ENCODE measurements around the gene LRRK1. TPM values are rescaled to one million over a fixed set of nuclear protein-coding genes. Genes with fewer than 3 reads are reported as not detected.

Gene LRRK1
- total and polyA plus RNA-seq, 2 experiments from 2014 or later: 2.6 to 4.5 TPM

GRCh38 chr15:101114610-101115009 lies 195.5 kb downstream of the LRRK1 start (continued):
- TF ChIP-seq STAT1 (IDR thresholded peaks at IDR 0.05; ENCODE audit: unreplicated experiment) (no peak), REST (IDR thresholded peaks at IDR 0.05; ENCODE audit: unreplicated experiment) (no peak)

DNA sequence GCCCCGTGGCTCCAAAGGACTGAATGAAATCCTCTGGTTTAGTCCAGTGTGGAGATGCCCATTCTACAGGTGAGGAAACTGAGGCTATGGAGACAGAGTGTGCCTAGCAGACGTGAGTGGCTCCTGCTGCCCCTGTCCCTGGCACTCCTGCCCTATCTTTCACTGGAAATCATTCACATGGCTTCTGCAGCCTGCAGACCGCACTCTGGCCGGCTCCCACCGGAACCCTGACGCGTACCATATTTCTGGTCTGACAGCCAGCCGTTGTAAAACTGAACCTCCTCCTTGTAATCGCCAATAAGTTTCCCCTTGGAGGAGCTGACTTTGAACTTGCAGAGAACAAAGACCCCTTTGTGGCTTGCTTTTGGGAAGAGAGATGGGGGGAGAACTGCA lies 196.2 kb downstream of the LRRK1 start:
- H3K4me2 ChIP-seq: no peak overlapping the region
- H3K36me3 ChIP-seq (ENCODE audit: insufficient read depth): no peaks in the 10 kb centered on the region
- no peaks in the 10 kb centered on the region for H3K27me3 ChIP-seq (ENCODE audit: insufficient read depth)
- H3K4me1 ChIP-seq (ENCODE audit: insufficient read depth): no peaks in the 10 kb centered on the region; the same call in 1 of the 2 replicates
- no peaks in the 10 kb centered on the region for H3K79me2 ChIP-seq (replicated peaks; ENCODE audit: insufficient read depth)
- Mint-ChIP-seq H3K4me3 (no peak overlapping the region), H3K4me1 (peaks cover 18% of the 10 kb centered on the region), H3K9me3 (no peaks in the 10 kb centered on the region; the same call in 2 of the 3 replicates), H3K36me3 (ENCODE audit: low read depth) (no peaks in the 10 kb centered on the region), H3K27ac (no peak overlapping the region), H3K27me3 (ENCODE audit: insufficient read depth, low read depth, poor library complexity) (peaks cover 13% of the 10 kb centered on the region)
- H2AFZ ChIP-seq: no peak overlapping the region
- ATAC-seq (no peak), DNase-seq (ENCODE audit: low spot score) (no peak)
- H3K27ac ChIP-seq (ENCODE audit: low read depth): no peak overlapping the region
- H3F3A ChIP-seq (replicated peaks; ENCODE audit: low read depth): no peaks in the 10 kb centered on the region
- H3K9me2 ChIP-seq (ENCODE audit: insufficient read depth): no peaks in the 10 kb centered on the region
- H4K20me1 ChIP-seq (replicated peaks; ENCODE audit: insufficient read depth): no peaks in the 10 kb centered on the region
- H3K4me3 ChIP-seq: no peak overlapping the region
- TF ChIP-seq ETS1 (IDR thresholded peaks at IDR 0.05): no peak
- TF ChIP-seq CREB1 (CRISPR knock-in tag; IDR thresholded peaks at IDR 0.05; ENCODE audit: low read depth): no peak
- TF ChIP-seq JUNB (IDR thresholded peaks at IDR 0.05; ENCODE audit: unreplicated experiment): no peak
- no peak for TF ChIP-seq STAT1 (IDR thresholded peaks at IDR 0.05; ENCODE audit: unreplicated experiment)
- no peak for TF ChIP-seq NANOG (IDR thresholded peaks at IDR 0.05; ENCODE audit: borderline replicate concordance)
- no peak for TF ChIP-seq EZH2phosphoT487 (IDR thresholded peaks at IDR 0.05; ENCODE audit: unreplicated experiment)
- no peak for TF ChIP-seq POLR2AphosphoS5 (IDR thresholded peaks at IDR 0.05; ENCODE audit: low read depth)
- TF ChIP-seq, protein P1, sequence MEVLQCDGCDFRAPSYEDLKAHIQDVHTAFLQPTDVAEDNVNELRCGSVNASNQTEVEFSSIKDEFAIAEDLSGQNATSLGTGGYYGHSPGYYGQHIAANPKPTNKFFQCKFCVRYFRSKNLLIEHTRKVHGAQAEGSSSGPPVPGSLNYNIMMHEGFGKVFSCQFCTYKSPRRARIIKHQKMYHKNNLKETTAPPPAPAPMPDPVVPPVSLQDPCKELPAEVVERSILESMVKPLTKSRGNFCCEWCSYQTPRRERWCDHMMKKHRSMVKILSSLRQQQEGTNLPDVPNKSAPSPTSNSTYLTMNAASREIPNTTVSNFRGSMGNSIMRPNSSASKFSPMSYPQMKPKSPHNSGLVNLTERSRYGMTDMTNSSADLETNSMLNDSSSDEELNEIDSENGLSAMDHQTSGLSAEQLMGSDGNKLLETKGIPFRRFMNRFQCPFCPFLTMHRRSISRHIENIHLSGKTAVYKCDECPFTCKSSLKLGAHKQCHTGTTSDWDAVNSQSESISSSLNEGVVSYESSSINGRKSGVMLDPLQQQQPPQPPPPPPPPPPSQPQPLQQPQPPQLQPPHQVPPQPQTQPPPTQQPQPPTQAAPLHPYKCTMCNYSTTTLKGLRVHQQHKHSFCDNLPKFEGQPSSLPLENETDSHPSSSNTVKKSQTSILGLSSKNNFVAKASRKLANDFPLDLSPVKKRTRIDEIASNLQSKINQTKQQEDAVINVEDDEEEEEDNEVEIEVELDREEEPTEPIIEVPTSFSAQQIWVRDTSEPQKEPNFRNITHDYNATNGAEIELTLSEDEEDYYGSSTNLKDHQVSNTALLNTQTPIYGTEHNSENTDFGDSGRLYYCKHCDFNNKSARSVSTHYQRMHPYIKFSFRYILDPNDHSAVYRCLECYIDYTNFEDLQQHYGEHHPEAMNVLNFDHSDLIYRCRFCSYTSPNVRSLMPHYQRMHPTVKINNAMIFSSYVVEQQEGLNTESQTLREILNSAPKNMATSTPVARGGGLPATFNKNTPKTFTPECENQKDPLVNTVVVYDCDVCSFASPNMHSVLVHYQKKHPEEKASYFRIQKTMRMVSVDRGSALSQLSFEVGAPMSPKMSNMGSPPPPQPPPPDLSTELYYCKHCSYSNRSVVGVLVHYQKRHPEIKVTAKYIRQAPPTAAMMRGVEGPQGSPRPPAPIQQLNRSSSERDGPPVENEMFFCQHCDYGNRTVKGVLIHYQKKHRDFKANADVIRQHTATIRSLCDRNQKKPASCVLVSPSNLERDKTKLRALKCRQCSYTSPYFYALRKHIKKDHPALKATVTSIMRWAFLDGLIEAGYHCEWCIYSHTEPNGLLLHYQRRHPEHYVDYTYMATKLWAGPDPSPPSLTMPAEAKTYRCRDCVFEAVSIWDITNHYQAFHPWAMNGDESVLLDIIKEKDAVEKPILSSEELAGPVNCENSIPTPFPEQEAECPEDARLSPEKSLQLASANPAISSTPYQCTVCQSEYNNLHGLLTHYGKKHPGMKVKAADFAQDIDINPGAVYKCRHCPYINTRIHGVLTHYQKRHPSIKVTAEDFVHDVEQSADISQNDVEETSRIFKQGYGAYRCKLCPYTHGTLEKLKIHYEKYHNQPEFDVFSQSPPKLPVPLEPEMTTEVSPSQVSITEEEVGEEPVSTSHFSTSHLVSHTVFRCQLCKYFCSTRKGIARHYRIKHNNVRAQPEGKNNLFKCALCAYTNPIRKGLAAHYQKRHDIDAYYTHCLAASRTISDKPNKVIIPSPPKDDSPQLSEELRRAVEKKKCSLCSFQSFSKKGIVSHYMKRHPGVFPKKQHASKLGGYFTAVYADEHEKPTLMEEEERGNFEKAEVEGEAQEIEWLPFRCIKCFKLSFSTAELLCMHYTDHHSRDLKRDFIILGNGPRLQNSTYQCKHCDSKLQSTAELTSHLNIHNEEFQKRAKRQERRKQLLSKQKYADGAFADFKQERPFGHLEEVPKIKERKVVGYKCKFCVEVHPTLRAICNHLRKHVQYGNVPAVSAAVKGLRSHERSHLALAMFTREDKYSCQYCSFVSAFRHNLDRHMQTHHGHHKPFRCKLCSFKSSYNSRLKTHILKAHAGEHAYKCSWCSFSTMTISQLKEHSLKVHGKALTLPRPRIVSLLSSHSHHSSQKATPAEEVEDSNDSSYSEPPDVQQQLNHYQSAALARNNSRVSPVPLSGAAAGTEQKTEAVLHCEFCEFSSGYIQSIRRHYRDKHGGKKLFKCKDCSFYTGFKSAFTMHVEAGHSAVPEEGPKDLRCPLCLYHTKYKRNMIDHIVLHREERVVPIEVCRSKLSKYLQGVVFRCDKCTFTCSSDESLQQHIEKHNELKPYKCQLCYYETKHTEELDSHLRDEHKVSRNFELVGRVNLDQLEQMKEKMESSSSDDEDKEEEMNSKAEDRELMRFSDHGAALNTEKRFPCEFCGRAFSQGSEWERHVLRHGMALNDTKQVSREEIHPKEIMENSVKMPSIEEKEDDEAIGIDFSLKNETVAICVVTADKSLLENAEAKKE (CRISPR knock-in tag; IDR thresholded peaks at IDR 0.05): no peak
- no peak for TF ChIP-seq REST (IDR thresholded peaks at IDR 0.05; ENCODE audit: unreplicated experiment)
- TF ChIP-seq ZNF331 (CRISPR knock-in tag; IDR thresholded peaks at IDR 0.05; ENCODE audit: low read depth): no peak

All from GM23338 (cell line).